GM12874 (cell line): ENCODE results near the gene SMIM7.

Experiments used
- CTCF ChIP-seq: IDR thresholded peaks from 2 replicates; pipeline ENCODE4 v1.5.1; 2011; ENCODE audit warnings: low read depth, mild to moderate bottlenecking, control low read depth, low read length, moderate library complexity; ENCODE audit not compliant: insufficient read depth

Gene SMIM7

GRCh38 chr19:16625163-16625958, 34.6 kb downstream of the SMIM7 start:
- TF ChIP-seq CTCF: no peak

GRCh38 chr19:16624236-16624635, 35.7 kb downstream of the SMIM7 start:
- no peak for TF ChIP-seq CTCF

- no peak for TF ChIP-seq CTCF
Observed at GRCh38 chr19:16623576-16623975, 36.4 kb downstream of the SMIM7 start.

- TF ChIP-seq CTCF: no peak
Observed at GRCh38 chr19:16623066-16623465, 36.9 kb downstream of the SMIM7 start.

- TF ChIP-seq CTCF: no peak
Observed at GRCh38 chr19:16621165-16621800, 38.7 kb downstream of the SMIM7 start.

- TF ChIP-seq CTCF: no peak
Observed at GRCh38 chr19:16620584-16620983, 39.4 kb downstream of the SMIM7 start.

GRCh38 chr19:16620018-16620417, 39.9 kb downstream of the SMIM7 start:
- no peak for TF ChIP-seq CTCF
